NCI-H1092 (cell line): ENCODE measurements around the gene CMSS1.

Experiments used
- DNase-seq: peaks from one replicate; lab custom pipeline; 2025; lab: John Stamatoyannopoulos, UW

Gene CMSS1

GRCh38 chr3:99903869-99904268 is 86.2 kb downstream of the CMSS1 start:
- no peak for DNase-seq

- no peak for DNase-seq
Measured at GRCh38 chr3:99907959-99908544, 90.4 kb downstream of the CMSS1 start.

GRCh38 chr3:99909714-99910495 is 92.2 kb downstream of the CMSS1 start:
- no peak for DNase-seq

- no peak for DNase-seq
Measured at GRCh38 chr3:99910752-99911290, 93.2 kb downstream of the CMSS1 start.

GRCh38 chr3:99911433-99911832 is 93.8 kb downstream of the CMSS1 start:
- no peak for DNase-seq

GRCh38 chr3:99915906-99916432 is 98.3 kb downstream of the CMSS1 start:
- no peak for DNase-seq

GRCh38 chr3:99918715-99919114 is 101.1 kb downstream of the CMSS1 start:
- no peak for DNase-seq

GRCh38 chr3:99919694-99920093 is 102.0 kb downstream of the CMSS1 start:
- DNase-seq, result no peak

- DNase-seq, result no peak
Measured at GRCh38 chr3:99920481-99921376, 103.1 kb downstream of the CMSS1 start.

GRCh38 chr3:99921377-99921695 is 103.7 kb downstream of the CMSS1 start:
- no peak for DNase-seq

- DNase-seq, result no peak
Measured at GRCh38 chr3:99921986-99922385, 104.3 kb downstream of the CMSS1 start.

- DNase-seq, result no peak
Measured at GRCh38 chr3:99923873-99924272, 106.2 kb downstream of the CMSS1 start.

GRCh38 chr3:99925584-99926230 is 108.0 kb downstream of the CMSS1 start:
- DNase-seq, result peak; percentile 7

- DNase-seq, result no peak
Measured at GRCh38 chr3:99927671-99928457, 110.2 kb downstream of the CMSS1 start.

GRCh38 chr3:99928771-99929744 is 111.4 kb downstream of the CMSS1 start:
- no peak for DNase-seq

- DNase-seq, result peak; percentile 14
Measured at GRCh38 chr3:99929745-99930139, 112.1 kb downstream of the CMSS1 start.

- no peak for DNase-seq
Measured at GRCh38 chr3:99931059-99931458, 113.4 kb downstream of the CMSS1 start.

GRCh38 chr3:99933971-99934750 is 116.5 kb downstream of the CMSS1 start:
- DNase-seq, result no peak
